Measurements from ENCODE around the gene INPP5D.
"Not testable (repeated sequence)": the region's sequence is repeated elsewhere in the genome, so short reads cannot be mapped to it uniquely, and the experiment has no call there.

The INPP5D gene

DNA sequence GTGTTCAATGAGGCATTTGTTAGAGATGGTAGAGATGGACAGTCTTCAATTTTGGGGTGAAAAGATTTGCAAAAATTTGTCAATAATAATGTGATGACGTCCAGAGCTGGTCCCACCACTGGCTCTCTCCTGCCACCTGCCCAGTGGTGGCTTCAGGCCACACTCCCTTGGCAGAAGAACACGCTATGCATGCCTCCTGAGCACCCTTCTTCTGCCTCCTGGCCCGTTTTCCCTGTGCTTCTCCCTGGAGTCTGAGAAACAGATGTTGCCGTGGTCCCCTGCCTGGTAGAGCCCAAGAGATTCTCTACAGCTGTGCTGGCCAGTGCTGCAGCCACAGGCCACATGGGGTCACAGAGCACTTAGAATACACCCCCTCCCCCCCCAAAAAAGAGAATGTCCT is 33.6 kb downstream of the INPP5D start:
- H3K27ac ChIP-seq (replicated peaks) = no peak overlapping the region
- DNase-seq (ENCODE audit: low read depth in 1 of 2, low spot score in 1 of 2) = no peak
- no peak overlapping the region for H3K4me3 ChIP-seq (replicated peaks; ENCODE audit: insufficient read depth, low read length)
- no peaks in the 10 kb centered on the region for H3K27me3 ChIP-seq (ENCODE audit: insufficient read depth, poor library complexity, severe bottlenecking)
- no peak for TF ChIP-seq POLR2AphosphoS5 (IDR thresholded peaks at IDR 0.05; ENCODE audit: low read depth)
- no peak for TF ChIP-seq GABPA (IDR thresholded peaks at IDR 0.05; ENCODE audit: low read depth)
- TF ChIP-seq, protein P1, sequence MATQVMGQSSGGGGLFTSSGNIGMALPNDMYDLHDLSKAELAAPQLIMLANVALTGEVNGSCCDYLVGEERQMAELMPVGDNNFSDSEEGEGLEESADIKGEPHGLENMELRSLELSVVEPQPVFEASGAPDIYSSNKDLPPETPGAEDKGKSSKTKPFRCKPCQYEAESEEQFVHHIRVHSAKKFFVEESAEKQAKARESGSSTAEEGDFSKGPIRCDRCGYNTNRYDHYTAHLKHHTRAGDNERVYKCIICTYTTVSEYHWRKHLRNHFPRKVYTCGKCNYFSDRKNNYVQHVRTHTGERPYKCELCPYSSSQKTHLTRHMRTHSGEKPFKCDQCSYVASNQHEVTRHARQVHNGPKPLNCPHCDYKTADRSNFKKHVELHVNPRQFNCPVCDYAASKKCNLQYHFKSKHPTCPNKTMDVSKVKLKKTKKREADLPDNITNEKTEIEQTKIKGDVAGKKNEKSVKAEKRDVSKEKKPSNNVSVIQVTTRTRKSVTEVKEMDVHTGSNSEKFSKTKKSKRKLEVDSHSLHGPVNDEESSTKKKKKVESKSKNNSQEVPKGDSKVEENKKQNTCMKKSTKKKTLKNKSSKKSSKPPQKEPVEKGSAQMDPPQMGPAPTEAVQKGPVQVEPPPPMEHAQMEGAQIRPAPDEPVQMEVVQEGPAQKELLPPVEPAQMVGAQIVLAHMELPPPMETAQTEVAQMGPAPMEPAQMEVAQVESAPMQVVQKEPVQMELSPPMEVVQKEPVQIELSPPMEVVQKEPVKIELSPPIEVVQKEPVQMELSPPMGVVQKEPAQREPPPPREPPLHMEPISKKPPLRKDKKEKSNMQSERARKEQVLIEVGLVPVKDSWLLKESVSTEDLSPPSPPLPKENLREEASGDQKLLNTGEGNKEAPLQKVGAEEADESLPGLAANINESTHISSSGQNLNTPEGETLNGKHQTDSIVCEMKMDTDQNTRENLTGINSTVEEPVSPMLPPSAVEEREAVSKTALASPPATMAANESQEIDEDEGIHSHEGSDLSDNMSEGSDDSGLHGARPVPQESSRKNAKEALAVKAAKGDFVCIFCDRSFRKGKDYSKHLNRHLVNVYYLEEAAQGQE (IDR thresholded peaks at IDR 0.05; ENCODE audit: insufficient replicate concordance, low read depth) = no peak
- TF ChIP-seq SPI1 (IDR thresholded peaks at IDR 0.05; ENCODE audit: borderline replicate concordance, low read depth) = no peak
- TF ChIP-seq, protein P2, sequence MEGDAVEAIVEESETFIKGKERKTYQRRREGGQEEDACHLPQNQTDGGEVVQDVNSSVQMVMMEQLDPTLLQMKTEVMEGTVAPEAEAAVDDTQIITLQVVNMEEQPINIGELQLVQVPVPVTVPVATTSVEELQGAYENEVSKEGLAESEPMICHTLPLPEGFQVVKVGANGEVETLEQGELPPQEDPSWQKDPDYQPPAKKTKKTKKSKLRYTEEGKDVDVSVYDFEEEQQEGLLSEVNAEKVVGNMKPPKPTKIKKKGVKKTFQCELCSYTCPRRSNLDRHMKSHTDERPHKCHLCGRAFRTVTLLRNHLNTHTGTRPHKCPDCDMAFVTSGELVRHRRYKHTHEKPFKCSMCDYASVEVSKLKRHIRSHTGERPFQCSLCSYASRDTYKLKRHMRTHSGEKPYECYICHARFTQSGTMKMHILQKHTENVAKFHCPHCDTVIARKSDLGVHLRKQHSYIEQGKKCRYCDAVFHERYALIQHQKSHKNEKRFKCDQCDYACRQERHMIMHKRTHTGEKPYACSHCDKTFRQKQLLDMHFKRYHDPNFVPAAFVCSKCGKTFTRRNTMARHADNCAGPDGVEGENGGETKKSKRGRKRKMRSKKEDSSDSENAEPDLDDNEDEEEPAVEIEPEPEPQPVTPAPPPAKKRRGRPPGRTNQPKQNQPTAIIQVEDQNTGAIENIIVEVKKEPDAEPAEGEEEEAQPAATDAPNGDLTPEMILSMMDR (IDR thresholded peaks at IDR 0.05; ENCODE audit: insufficient read depth, low read length) = no peak

DNA sequence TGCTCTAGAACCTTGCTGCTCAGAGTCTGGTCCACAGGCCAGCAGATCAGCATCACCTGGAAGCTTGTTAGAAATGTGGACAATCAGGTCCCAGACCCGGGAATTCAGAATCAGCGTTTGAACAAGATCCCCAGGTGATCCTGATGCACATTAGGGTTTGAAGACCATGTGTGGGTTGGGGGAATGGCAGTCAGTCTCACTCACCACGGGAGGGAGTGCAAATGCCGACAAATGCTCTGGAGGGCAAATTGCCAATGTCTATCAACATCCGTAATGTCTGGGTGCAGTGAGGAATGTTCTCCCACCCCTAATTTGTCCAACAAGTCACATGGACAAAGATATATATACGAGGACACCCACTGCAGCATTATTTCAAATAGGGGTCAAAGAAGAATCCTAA is 34.5 kb downstream of the INPP5D start:
- H3K4me3 ChIP-seq (replicated peaks; ENCODE audit: insufficient read depth, low read length) = no peak overlapping the region
- DNase-seq (ENCODE audit: low read depth in 1 of 2, low spot score in 1 of 2) = no peak
- no peaks in the 10 kb centered on the region for H3K27me3 ChIP-seq (ENCODE audit: insufficient read depth, poor library complexity, severe bottlenecking)
- no peak for TF ChIP-seq GABPA (IDR thresholded peaks at IDR 0.05; ENCODE audit: low read depth)
- no peak for TF ChIP-seq POLR2AphosphoS5 (IDR thresholded peaks at IDR 0.05; ENCODE audit: low read depth)
- no peak overlapping the region for H3K27ac ChIP-seq (replicated peaks)

DNA sequence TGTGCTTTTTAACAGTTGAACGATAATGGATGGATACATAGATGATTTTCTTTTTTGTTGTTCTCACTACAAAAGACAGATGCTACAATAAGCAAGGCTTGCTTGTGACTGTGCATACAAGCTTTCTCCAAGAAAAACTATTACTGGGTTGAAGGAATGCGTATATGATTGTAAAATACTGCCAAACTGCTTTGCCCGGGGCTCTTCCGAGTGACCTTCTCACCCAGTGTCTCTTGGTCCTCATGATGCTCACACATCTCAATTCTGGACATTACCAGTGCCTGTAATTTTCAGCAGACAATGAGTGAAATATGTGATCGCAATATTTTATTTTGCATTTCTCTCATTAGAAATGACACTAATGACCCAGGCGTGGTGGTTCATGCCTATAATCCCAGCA is 35.9 kb downstream of the INPP5D start:
- DNase-seq (ENCODE audit: low read depth in 1 of 2, low spot score in 1 of 2) = no peak
- Histone ChIP-seq H3K4me3 (replicated peaks; ENCODE audit: insufficient read depth, low read length) (no peak overlapping the region), H3K27ac (replicated peaks) (no peak overlapping the region), H3K27me3 (ENCODE audit: insufficient read depth, poor library complexity, severe bottlenecking) (no peaks in the 10 kb centered on the region)
- TF ChIP-seq, protein P2 (IDR thresholded peaks at IDR 0.05; ENCODE audit: insufficient read depth, low read length) = no peak
- TF ChIP-seq, protein P1 (IDR thresholded peaks at IDR 0.05; ENCODE audit: insufficient replicate concordance, low read depth) = no peak
- TF ChIP-seq SPI1 (IDR thresholded peaks at IDR 0.05; ENCODE audit: borderline replicate concordance, low read depth) (no peak), GABPA (IDR thresholded peaks at IDR 0.05; ENCODE audit: low read depth) (no peak), POLR2AphosphoS5 (IDR thresholded peaks at IDR 0.05; ENCODE audit: low read depth) (no peak)

DNA sequence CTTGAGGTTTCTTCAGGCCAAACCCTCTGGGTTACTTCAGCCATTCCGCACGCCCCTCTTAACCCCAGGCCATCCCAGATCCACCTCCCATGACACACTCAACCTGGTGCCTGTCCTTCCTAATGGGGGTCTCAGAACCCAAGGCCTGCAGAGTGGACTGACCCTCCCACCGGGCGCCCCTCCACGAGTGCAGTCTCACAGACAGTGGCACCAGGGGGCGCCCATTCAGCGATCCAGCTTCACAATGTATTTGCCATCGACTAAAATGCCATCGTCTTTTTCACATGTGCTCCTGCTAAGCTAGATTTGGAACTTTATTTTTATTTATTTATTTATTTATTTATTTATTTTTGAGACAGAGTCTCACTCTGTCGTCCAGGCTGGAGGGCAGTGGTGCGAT is 38.5 kb downstream of the INPP5D start:
- Histone ChIP-seq H3K4me3 (replicated peaks; ENCODE audit: insufficient read depth, low read length) (no peak overlapping the region), H3K27me3 (ENCODE audit: insufficient read depth, poor library complexity, severe bottlenecking) (no peaks in the 10 kb centered on the region), H3K27ac (replicated peaks) (no peak overlapping the region)
- TF ChIP-seq SPI1 (IDR thresholded peaks at IDR 0.05; ENCODE audit: borderline replicate concordance, low read depth) (no peak), GABPA (IDR thresholded peaks at IDR 0.05; ENCODE audit: low read depth) (no peak), POLR2AphosphoS5 (IDR thresholded peaks at IDR 0.05; ENCODE audit: low read depth) (no peak)
- TF ChIP-seq, protein P1 (IDR thresholded peaks at IDR 0.05; ENCODE audit: insufficient replicate concordance, low read depth) = no peak
- TF ChIP-seq, protein P2 (IDR thresholded peaks at IDR 0.05; ENCODE audit: insufficient read depth, low read length) = no peak
- DNase-seq (ENCODE audit: low read depth in 1 of 2, low spot score in 1 of 2) = no peak

DNA sequence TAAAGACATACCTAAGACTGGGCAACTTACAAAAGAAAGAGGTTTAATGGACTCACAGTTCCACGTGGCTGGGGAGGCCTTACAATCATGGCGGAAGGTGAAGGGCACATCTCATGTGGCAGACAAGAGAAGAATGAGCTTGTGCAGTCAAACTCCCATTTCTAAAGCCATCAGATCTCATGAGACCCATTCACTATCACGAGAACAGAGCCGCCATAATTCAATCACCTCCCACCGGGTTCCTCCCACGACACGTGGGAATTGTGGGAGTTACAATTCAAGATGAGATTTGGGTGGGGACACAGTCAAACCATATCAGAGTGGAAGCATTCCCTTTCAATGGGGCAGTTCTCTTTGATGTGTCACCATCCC is 39.7 kb downstream of the INPP5D start:
- not testable (repeated sequence) for DNase-seq (ENCODE audit: low read depth in 1 of 2, low spot score in 1 of 2); H3K4me3 ChIP-seq (replicated peaks; ENCODE audit: insufficient read depth, low read length); H3K27ac ChIP-seq (replicated peaks); H3K27me3 ChIP-seq (ENCODE audit: insufficient read depth, poor library complexity, severe bottlenecking)

All from HL-60 (cell line).